Muscle of arm (tissue), 12 donors: Measurements from ENCODE around the gene PRKAR1B. TPM values are rescaled to one million over a fixed set of nuclear protein-coding genes. Genes with fewer than 3 reads are reported as not detected.
"Not testable (repeated sequence)": the region's sequence is repeated elsewhere in the genome, so short reads cannot be mapped to it uniquely, and the experiment has no call there.

Experiments used
- DNase-seq: peaks from one replicate; pipeline ENCODE4 v3.0.0-alpha.2; 2013
- polyA plus RNA-seq, 12 donors: library from polyadenylated mRNA; unstranded; fragments of 120-200 nt; gene quantifications; one replicate each; pipeline ENCODE4 v1.2.1, GENCODE V29; 2013; ENCODE audit not compliant: insufficient read length in 12 of 12

Gene PRKAR1B
- polyA plus RNA-seq, 12 donors: 24.3 to 65.7 (median 26.8) TPM; not detected in 1

- no peak for DNase-seq
Measured at GRCh38 chr7:628402-628763, 98.7 kb downstream of the PRKAR1B start.

GRCh38 chr7:627661-628401 is 99.2 kb downstream of the PRKAR1B start:
- no peak for DNase-seq

GRCh38 chr7:625376-625971 is 101.6 kb downstream of the PRKAR1B start:
- DNase-seq: no peak

GRCh38 chr7:623464-623863 is 103.6 kb downstream of the PRKAR1B start:
- no peak for DNase-seq

- no peak for DNase-seq
Measured at GRCh38 chr7:621572-622285, 105.4 kb downstream of the PRKAR1B start.

- no peak for DNase-seq
Measured at GRCh38 chr7:620885-621284, 106.2 kb downstream of the PRKAR1B start.

GRCh38 chr7:620056-620455 is 107.0 kb downstream of the PRKAR1B start:
- DNase-seq: no peak

GRCh38 chr7:619368-619840 is 107.7 kb downstream of the PRKAR1B start:
- DNase-seq: no peak

GRCh38 chr7:618539-619367 is 108.3 kb downstream of the PRKAR1B start:
- no peak for DNase-seq

- DNase-seq: no peak
Measured at GRCh38 chr7:617614-618538, 109.2 kb downstream of the PRKAR1B start.

- no peak for DNase-seq
Measured at GRCh38 chr7:613442-614140, 113.5 kb downstream of the PRKAR1B start.

- not testable (repeated sequence) for DNase-seq
Measured at GRCh38 chr7:611837-612236, 115.2 kb downstream of the PRKAR1B start.

GRCh38 chr7:611281-611810 is 115.7 kb downstream of the PRKAR1B start:
- no peak for DNase-seq

GRCh38 chr7:610531-611280 is 116.4 kb downstream of the PRKAR1B start:
- no peak for DNase-seq

GRCh38 chr7:610141-610530 is 116.9 kb downstream of the PRKAR1B start:
- no peak for DNase-seq

GRCh38 chr7:609365-609764 is 117.7 kb downstream of the PRKAR1B start:
- no peak for DNase-seq

- no peak for DNase-seq
Measured at GRCh38 chr7:608954-609353, 118.1 kb downstream of the PRKAR1B start.

GRCh38 chr7:608361-608760 is 118.7 kb downstream of the PRKAR1B start:
- DNase-seq: no peak

- DNase-seq: no peak
Measured at GRCh38 chr7:607938-608337, 119.1 kb downstream of the PRKAR1B start.
